HG02970 (cell line): ENCODE data around the gene ATP2B1.

Experiments used
- ATAC-seq: cut with Tn5 transposase; IDR thresholded peaks from one replicate; pipeline ENCODE4 v1.9.1; 2021; ENCODE audit warnings: mild to moderate bottlenecking, moderate library complexity, moderate number of reproducible peaks; ENCODE audit not compliant: unreplicated experiment, low FRiP score

ATP2B1 gene

GRCh38 chr12:89695100-89695499, 13.5 kb downstream of the ATP2B1 start:
- no peak for ATAC-seq

DNA sequence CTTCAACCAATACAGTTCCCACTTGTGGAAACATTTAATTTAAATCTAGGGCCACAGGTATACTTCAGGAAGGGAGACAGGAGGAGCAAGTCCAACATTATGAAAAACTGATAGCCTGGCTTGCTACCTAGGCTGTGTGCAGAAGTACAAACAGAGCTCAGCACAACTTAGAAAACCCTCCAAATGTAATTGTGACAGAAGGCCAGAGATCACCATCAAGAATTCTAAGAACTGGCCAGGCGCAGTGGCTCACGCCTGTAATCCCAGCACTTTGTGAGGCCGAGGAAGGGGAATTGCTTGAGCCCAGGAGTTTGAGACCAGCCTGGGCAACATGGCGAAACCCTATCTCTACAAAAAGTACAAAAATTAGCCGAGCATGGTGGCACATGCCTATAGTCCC, 14.1 kb downstream of the ATP2B1 start:
- ATAC-seq, result no peak

DNA sequence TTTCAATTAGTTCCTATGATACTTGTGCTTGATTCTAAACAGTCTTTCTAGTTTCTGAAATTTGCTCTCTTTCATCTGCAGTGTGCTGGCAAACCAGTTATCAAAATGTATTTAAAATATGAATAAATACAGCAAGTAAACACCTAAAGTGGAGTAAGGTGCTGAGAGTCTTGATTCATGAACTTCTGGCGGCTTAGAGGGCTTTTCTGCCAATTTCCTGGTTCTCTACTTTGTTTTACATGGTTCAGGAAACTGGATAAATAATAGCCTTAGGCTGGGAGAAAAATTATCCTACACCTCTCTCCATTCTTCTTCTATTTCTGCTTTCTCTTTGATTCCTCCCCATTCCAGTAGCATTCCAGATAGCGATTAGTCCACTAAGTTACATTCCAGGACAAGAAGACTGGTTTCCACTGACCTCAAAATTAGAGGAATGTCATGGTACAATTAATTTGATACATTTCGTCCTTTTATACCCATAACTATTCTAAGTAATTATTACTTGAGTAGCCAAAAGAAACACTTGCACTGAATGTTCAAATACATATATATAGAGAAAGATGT, 14.9 kb downstream of the ATP2B1 start:
- no peak for ATAC-seq

- ATAC-seq, result no peak
Observed at GRCh38 chr12:89692439-89692838, 16.2 kb downstream of the ATP2B1 start.

- no peak for ATAC-seq
Observed at GRCh38 chr12:89691659-89692058, 17.0 kb downstream of the ATP2B1 start.

DNA sequence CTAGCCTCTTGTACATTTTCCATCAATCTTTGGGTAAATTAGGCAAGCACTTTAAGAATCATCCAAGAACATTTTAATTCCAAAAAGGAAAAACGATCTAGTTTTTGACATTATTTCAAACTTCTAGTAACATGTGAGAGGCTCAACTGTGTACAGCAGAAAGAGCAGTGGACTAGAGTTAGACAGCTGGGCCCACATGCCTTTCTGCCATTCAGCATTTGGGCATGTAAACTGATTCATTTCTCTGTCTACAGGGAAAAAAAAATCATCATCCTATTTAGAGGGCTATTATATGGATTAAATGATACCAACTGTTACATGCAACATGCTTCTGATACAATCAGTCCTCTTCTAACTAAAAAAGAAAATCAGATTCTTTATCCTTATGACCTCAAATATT, 17.7 kb downstream of the ATP2B1 start:
- ATAC-seq, result no peak

- ATAC-seq, result no peak
Observed at GRCh38 chr12:89689306-89689705, 19.3 kb downstream of the ATP2B1 start.

GRCh38 chr12:89686311-89686710, 22.3 kb downstream of the ATP2B1 start:
- no peak for ATAC-seq

DNA sequence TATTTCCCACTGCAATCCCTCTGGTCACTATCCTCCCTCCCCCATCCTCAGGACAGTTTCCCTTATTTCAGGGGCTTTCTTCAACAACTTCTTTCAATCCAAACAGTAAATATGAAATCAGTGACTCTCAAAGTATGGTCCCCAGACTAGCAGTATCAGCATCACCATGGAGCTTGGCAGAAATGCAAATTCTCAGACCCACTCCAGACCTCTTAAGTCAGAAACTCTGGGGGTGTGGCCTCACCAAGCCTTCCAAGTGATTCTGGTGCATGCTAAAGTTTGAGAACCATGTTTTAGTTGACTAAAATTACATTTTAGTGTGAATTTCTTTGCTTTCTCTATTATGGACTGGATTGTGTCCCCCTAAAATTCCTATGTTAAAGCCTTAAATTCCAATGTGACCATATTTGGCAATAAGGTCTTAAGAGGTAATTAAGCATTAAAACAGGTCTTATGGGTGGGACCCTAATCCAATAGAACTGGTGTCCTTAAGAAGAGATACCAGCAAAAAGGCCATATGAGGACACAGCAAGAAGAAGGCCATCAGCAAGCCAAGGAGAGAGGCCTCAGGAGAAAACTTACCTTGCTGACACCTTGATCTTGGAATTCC, 23.2 kb downstream of the ATP2B1 start:
- ATAC-seq, result no peak

DNA sequence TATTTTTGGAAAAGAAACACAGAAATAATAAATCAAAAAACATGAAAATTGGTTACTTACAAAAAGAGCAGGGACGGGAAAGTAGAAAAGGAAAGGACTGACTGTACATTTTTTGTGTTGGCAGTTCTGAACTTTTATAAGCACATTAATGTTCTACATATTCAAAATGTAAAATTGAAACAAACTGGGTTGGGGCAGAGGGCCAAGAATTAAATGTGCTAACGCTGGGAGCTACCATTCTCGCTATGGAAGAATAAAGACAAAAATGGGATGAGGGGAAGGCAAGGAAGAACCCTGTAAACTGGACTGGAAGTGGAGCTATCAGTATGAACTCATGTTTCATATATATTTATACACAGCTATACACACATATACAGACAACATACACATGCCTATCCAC, 24.5 kb downstream of the ATP2B1 start:
- no peak for ATAC-seq

DNA sequence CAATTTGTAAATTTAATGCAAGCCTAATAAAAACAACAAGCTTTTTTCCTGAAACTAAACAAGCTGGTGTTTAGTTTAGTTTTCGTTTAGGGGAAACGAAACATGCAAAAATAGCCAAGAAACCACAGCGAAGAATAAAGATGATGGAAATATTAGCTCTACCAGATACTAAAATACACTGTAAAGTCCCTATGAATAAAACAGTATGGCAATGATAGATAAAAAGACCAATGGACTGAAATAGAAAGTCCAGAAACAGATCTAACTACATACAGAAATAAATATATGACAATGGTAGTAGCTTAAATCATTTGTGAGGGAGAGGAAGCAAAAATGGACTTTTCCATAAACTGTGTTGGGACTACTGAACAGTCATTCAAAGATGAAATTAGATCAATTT, 26.4 kb downstream of the ATP2B1 start:
- ATAC-seq, result no peak

DNA sequence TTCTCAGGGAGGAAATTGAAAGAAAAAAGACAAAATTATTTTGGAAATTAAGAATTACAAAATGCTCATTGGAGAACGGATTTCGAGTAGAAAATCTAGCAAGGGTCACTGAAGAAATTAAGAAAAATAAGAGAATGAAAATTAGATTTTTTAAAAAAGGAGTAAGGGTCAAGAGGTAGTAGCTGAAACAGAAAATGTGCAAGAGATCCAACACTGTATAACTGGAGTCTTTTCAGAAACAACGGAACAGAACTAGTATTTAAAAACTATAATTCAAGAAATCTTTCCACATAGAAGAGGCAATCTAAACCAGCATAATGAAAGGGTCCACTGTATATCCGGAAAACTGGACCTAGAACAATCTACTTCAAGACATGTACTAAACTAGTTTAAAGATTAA, 28.2 kb downstream of the ATP2B1 start:
- ATAC-seq, result no peak

DNA sequence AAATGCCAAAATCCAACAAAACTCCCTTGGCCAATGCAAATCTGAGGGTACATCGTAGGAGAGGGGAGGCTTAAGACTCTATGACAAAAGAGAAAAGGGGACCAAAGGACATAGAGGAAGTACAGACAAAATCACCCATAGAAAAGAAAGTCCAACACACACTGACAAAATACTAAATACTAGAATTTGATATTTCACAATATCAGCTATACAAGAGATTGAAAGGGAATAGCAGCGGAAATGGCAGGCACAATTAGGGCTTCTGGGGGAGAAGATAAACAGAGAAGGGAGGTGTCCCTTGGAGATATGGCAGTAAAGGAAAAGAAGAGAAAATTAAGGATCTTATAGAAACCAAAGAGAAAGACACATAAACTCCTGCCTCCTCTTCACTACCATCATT, 29.0 kb downstream of the ATP2B1 start:
- no peak for ATAC-seq

DNA sequence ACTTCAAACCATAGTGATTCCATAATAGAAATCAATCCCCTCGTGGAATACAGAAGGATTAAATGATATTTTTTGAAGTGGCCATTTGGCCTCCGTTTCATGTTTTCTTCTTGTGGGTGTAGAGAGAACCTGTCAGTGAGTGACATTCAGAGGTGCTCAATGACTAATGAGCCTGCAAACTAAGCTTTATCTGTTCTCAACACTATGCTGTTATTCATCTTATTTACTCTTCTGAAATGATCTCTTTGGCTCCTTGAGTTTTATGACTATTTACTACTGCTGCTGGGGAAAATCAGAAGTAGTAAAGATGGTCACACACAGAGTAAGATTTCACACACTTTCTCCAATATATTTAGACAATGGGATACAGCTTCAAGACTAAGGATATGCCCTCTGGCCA, 30.4 kb downstream of the ATP2B1 start:
- ATAC-seq, result no peak

DNA sequence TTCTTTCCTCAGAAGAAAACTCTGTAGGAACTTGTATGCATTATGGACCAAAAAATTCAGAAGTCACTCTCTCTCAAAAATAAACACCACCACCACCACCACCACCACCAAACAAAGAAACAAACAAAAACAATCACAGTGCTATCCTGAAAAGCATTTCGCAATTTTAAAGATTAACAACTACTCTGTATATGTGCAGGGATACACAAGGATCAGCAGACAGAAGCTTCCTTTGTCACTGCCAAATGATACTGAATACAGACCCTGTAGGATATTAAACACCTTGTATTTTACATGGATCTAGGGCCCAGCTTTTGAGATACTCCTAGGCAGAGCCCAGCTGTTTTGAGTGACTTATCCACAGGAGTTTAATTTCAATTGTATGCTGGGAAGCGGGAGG, 31.7 kb downstream of the ATP2B1 start:
- ATAC-seq, result no peak

GRCh38 chr12:89674326-89674942, 34.2 kb downstream of the ATP2B1 start:
- no peak for ATAC-seq

- no peak for ATAC-seq
Observed at GRCh38 chr12:89673603-89674002, 35.0 kb downstream of the ATP2B1 start.

- no peak for ATAC-seq
Observed at GRCh38 chr12:89672589-89672979, 36.1 kb downstream of the ATP2B1 start.

- no peak for ATAC-seq
Observed at GRCh38 chr12:89671469-89671868, 37.2 kb downstream of the ATP2B1 start.

- no peak for ATAC-seq
Observed at GRCh38 chr12:89669197-89669596, 39.4 kb downstream of the ATP2B1 start.

DNA sequence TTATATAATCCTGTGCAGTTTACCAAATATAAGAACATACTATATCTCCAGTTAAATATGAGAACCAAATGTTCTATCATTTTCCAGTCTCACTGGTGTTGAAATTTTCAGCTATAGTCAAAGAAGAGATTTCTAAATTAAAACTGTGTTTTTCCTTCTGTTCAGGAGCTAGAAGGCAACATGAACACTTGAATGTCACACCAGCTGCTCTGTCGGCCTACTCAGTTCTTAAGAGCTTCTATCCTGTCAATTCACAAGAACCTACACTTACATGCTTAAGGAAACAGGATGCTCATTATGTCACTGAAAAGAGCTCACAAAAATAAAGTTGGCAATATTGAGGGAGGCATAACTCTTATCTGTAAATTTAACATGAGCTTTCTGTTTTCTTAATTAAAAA, 43.1 kb downstream of the ATP2B1 start:
- ATAC-seq, result no peak

- no peak for ATAC-seq
Observed at GRCh38 chr12:89664441-89664840, 44.2 kb downstream of the ATP2B1 start.
